ENCODE measurements around the gene TAOK1.

TAOK1 gene

DNA sequence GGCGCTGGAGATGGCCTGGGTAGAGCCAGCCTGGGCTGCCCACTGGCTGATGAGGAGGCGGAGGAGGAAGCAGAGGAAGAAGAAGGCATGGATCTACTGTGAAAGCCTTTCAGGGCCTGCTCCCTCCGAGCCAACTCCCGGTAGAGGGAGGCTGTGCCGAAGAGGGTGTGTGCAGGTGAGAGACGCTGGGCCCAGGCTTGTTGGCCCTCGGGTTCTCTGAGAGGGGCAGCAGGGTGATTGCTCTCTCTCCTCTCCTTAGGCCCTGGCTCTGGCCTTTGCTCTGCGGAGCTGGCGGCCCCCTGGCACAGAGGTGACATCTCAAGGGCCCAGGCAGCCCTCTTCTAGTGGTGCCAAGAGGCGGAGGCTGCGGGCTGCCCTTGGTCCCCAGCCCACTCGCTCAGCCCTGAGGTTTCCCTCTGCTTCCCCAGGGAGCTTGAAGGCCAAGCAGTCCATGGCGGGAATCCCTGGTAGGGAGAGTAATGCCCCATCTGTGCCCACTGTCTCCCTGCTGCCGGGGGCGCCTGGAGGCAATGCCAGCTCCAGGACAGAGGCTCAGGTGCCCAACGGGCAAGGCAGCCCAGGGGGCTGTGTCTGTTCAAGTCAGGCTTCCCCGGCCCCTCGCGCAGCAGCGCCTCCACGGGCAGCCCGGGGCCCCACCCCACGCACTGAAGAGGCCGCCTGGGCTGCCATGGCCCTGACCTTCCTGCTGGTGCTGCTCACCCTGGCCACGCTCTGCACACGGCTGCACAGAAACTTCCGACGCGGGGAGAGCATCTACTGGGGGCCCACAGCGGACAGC, 181.9 kb downstream of the TAOK1 start:
- no peak for DNase-seq (ENCODE audit: low read depth)

DNA sequence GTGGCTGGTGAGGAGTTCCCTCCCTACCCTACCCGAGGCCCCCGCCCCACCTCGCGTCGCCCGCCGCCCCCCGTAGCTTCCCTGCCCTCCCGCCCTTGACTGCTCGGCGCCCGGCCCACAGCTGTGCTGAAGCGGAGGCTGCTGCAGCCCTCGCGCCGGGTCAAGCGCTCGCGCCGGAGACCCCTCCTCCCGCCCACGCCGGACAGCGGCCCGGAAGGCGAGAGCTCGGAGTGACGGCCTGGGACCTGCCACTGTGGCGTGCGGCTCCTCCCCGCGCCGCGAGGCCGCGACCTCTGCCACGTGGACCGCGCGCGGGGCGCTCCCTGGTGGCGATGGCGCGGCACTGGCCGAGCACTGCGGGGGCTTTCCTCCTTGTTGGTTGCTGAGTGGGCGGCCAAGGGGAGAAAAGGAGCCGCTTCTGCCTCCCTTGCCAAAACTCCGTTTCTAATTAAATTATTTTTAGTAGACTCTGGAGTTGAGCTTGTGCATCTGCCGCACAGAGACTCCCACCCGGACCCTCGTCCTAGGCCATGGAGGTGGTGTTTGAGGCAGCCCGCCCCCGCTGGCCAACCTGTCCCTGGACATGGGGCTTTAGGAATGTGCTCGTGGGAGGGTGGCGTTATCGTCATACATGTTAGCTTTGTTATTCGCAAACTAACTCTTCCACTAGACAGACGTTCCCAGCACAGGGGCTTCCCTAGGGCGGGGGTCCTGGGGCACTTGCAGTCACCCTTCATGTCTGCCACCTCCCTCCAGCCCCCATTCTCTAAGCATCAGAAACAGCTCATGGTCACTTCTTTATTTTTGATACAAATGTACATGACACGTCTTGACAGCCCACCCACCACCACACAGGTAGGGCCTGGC, 182.8 kb downstream of the TAOK1 start:
- DNase-seq (ENCODE audit: low read depth), result no peak

- no peak for DNase-seq (ENCODE audit: low read depth)
These were observed 183.4 kb downstream of the TAOK1 start for GRCh38 chr17:29573558-29573869.

DNA sequence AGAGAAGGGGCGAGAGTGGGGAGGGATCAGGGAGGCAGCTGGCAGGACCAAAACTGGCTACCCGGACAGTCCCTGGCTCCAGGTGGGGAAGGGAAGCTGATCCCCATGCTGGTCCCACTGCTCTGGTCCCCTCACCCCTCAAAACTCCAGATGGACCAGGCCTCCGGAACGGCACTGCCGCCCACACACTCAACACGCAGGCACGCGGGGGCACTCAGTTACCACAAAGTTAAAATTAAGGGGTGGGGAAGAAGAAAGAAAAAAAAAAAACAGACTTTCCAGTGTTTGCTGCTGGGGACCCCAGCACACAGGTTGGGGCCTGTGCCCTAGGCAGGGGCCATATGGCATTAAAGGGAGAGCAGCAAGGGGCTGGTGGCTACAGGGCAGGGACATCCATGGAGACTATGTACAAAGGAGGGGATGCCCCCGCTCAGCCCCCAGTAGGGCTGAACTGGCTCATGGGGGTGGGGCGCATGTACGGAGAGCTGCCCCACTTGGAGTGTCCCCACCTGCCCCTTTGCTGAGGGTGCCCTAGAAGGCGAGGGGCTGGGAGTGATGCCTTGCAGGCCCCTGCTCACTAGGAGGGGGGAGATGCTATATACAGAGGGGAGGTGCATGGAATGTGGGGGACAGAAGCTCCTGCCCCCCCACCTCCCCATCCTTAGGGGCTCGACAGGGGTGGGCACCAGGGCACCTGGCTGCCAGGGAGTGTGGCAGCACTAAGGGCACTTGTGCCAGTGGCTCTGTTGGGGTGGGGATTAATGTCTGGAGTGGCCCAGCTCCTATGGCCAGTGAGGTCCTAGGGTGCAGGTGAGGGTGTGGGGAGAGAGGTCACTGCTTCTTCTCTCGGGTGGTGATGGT, 183.9 kb downstream of the TAOK1 start:
- DNase-seq (ENCODE audit: low read depth), result no peak

- no peak for DNase-seq (ENCODE audit: low read depth)
These were observed 184.8 kb downstream of the TAOK1 start for GRCh38 chr17:29574732-29575510.

- DNase-seq (ENCODE audit: low read depth), result no peak
These were observed 185.5 kb downstream of the TAOK1 start for GRCh38 chr17:29575511-29576213.

DNA sequence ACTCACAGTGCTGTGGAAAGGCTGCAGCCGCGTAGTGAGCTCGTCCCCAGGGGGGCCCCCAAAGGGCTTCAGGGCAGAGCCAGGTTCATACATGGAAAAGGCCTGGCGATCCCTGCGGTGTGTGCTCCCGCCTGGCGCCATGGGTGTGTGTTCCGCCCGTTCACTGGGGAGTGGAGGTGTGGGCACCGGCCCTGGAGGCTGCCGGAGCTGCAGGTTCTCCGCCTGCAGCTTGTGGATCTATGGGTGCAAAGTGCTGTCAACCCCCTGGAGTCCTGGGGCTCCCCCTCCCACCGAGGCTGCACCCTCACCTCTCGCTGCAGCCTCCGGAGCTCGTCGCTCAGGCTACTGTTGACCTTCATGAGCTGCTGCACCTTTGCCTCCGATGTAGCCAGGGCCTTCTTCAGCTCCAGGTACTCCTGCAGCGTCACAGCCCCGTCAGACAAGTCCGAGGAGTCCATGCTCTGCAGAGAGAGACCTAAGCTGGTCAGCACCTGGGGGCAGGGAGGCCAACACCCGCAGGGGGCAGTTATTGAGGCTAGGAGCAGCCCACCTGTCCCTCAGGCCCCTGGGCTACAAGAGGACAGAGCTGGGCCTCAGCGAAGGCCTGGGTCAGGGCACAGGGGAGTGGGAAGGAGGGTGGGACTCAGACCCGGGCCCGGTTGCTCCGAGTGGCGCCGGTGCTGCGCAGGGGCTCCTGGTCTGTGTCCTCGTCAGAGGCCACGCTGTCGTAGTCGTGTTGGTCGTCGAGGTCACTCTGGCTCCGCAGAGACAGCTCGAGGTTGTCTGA, 186.2 kb downstream of the TAOK1 start:
- DNase-seq (ENCODE audit: low read depth), result no peak

GRCh38 chr17:29577001-29577370, 186.8 kb downstream of the TAOK1 start:
- DNase-seq (ENCODE audit: low read depth), result no peak

GRCh38 chr17:29577385-29578211, 187.4 kb downstream of the TAOK1 start:
- DNase-seq (ENCODE audit: low read depth), result no peak

DNA sequence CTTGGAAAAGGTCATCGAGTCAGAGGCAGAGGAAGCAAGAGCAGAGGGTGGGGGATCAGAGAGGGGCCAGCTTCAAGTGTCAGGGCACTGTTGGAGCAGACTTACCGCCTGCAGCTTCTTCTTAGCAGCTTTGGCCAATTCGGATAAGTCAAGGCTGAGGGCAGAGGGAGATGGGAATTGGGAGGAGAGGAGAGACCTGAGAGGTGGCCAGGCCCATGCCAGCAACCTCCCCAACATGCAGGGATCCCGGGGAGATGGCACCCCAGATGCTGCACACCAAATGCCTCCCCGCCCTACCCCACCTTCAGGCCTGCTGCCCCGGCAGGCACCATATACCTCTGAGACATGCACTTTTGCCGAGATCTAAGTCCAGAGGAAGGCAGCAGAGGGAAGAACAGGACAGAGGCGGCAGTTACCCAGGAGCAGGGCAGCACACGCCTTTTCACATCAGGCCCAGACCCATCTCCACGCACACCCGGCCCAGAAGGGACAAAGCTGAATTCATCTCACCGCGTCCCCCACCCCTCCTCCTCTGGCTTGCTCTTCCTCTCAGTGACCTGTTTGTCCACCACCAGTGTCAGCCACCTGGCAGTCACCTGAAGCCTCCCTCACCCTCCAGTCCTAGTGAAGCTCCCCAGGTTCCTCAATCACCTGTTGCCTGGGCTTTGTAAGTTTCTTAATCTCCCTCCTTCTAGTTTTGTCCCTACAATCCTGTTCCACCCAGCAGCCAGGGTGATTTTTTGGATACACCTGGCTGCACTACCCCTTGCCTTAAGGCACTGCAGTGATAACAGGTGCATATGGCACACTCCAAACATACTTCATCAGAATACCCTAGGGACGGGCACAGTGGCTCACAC, 188.7 kb downstream of the TAOK1 start:
- DNase-seq (ENCODE audit: low read depth), result no peak

DNA sequence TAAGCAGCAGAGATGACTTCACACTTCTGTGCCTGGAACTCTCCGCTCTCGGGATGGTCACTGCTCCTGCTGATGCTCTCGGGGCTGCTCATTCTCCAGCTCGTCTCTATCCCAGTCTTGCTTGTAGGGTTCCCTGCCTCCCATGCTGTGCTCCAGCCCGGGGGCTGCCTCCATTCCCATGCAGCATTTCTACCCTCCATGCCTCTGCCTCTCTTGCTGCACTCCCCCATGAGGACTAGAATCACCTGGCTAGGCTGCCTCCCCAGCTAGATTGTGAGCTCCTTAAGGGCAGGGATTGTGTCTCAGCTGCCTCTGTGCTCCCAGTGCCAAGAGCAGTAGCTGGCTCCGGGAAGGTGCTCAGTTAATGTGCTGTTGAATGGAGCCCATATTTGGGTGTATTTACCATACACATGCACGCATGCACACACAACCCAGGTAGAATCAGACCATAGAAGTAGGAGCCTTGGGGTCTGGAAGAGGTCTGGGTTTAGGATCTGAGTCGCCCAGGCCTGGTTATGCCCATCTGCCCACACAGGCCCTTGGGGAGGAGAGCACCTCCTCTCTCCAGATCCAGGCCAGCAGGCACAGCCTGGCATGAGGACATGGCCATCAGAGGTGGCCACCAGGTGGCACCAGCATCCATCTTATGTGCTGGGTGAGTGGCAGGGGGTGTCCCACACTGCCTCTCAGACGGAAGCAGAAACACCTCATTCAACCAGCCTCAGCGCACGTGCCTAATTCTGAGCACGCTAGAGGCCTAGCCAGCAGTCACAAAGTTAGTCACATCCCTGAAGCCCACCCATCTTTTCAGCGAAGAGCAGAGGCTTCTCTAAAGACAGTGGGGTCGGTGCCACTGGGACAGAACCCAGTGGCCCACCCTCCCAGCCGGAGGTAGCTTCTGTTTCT, 190.0 kb downstream of the TAOK1 start:
- no peak for DNase-seq (ENCODE audit: low read depth)

- DNase-seq (ENCODE audit: low read depth), result no peak
These were observed 191.6 kb downstream of the TAOK1 start for GRCh38 chr17:29581583-29582253.

DNA sequence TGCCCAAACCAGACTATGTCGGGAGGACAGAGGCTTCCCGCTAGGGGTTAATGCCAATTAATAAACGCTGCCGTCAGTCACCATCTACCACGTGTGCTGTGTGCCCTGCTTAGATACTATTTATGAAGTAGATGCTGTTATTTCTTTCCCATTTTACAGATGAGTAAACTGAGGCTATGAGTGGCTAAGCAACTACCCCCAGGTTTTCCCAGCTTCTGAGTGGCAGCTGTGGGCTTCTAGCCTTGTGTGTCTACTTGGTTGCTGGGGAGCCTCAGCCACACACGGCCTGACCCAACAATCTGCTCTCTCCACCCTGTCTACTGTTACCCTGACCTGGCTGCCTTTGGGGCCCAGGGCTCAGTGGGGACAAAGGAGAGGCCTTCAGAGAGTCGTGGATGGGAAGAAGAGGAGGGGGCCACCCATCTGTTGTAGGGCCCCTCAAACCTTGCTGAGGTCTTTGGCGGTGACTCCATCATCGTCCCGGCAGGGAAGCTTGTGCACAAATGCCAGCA, 192.1 kb downstream of the TAOK1 start:
- no peak for DNase-seq (ENCODE audit: low read depth)

- DNase-seq (ENCODE audit: low read depth), result no peak
These were observed 192.6 kb downstream of the TAOK1 start for GRCh38 chr17:29582772-29583171.

- DNase-seq (ENCODE audit: low read depth), result no peak
These were observed 193.4 kb downstream of the TAOK1 start for GRCh38 chr17:29583324-29584248.

Measured in non-pigmented ciliary epithelial cell (primary cell).